Suprapubic skin (tissue), 3 donors: ENCODE measurements around the gene GSDME.

Source experiments
- CTCF ChIP-seq, 2 donors: fragments of 200-600 bp in 1 of 2; fragments of 450-650 bp in 1 of 2; sonication (generic) in 1 of 2; IDR thresholded peaks; one replicate each; pipeline ENCODE4 v1.5.1; 2016 to 2019; ENCODE audit warnings: antibody characterized with exemption in 2 of 2, mild to moderate bottlenecking in 1 of 2, moderate library complexity in 1 of 2
- POLR2A ChIP-seq, 2 donors: fragments of 450-650 bp; IDR thresholded peaks; one replicate each; pipeline ENCODE4 v1.6.1; 2017; ENCODE audit warnings: antibody characterized with exemption in 2 of 2, mild to moderate bottlenecking in 2 of 2, moderate library complexity in 2 of 2

- TF ChIP-seq CTCF (IDR thresholded peaks at IDR 0.05): no peak
- no peak for TF ChIP-seq POLR2A (IDR thresholded peaks at IDR 0.05)
Observed at GRCh38 chr7:24778543-24779282, 21.4 kb upstream of the GSDME start.
